Stimulated activated CD4-positive, alpha-beta T cell treated with anti-CD3 and anti-CD28 coated beads, Interleukin-15, amount 100 ng/mL, for 48 hours (primary cell): ENCODE measurements around the gene HAO1.

ENCODE experiments used
- DNase-seq, 2 donors: peaks; one replicate each; pipeline ENCODE4 v3.0.0-alpha.2; 2020; ENCODE audit warnings: low read depth in 2 of 2

HAO1 gene

GRCh38 chr20:7926767-7927166 lies 13.5 kb downstream of the HAO1 start:
- DNase-seq = no peak

- DNase-seq = no peak
Observed at GRCh38 chr20:7926323-7926722, 13.9 kb downstream of the HAO1 start.

- no peak for DNase-seq
Observed at GRCh38 chr20:7924692-7925091, 15.6 kb downstream of the HAO1 start.

GRCh38 chr20:7916648-7917047 lies 23.6 kb downstream of the HAO1 start:
- no peak for DNase-seq

DNA sequence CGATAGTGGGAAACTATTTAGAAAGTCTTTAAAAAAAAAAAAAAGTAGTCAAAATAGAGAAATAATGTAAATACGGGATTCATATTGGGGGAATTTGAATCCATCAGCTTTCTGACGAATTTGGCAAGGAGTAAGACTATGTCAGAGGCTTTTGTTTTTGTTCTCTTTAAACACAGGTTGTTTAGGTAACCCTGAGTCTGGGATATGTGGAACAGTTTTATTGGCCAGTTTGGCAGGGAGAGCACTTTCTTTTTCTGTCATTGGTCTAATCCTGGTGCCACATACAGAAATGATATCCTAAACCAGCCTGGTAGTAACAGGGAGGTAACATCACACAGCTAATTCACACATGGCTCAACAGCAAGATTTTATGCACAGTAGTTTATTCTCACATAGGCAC lies 27.7 kb downstream of the HAO1 start:
- DNase-seq = no peak

DNA sequence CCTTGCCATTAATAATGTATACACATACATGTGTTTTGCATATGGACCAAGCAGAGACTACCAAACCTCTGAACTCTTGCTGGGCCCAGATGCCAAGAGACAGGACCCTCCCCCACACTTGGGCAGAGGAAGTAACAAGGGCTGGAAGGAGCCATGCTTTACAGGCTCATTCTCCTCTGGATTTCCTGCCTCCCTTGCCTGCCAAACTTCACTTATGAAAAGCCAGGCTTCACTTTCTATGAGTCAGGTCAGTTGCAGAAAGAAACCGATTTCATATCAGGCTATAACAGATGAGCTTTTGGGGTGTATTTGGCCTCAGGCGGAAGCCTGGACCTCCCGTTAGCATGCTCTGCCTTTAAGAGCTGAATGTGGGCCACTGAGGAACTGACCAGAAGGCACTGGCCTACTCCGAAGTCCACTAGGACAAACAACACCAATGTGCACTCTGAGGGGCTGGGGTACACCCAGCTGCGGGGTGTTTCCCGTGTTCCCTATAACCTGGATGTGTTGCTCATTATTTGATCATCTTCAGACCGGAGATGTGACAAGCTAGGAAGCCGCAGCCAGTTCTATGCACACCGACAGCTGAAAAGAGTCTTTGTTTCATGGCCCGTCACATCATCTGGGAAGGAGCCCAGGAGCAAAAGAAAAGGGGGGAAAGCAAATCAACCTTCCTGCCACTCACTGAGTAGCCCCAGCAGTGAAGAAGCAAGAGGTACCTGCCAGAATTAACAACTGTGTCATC lies 28.5 kb downstream of the HAO1 start:
- no peak for DNase-seq

- no peak for DNase-seq
Observed at GRCh38 chr20:7908905-7909304, 31.4 kb downstream of the HAO1 start.

DNA sequence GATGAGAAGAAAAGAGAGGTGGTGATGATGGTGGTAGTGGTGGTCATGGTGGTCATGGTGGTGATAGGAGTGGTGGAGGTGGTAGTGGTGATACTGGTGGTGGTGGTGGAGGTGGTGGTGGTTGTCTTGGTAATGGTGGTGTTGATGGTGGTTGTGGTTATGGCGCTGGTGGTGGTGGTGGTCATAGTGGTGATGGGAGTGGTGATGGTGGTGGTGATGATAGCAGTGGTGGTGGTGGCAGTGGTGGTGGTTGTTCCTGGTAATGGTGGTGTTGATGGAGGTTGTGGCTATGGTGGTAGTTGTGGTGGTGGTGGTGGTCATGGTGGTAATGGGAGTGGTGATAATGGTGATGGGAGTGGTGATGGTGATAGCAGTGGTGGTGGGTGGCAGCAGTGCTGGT lies 36.8 kb downstream of the HAO1 start:
- DNase-seq = no peak

DNA sequence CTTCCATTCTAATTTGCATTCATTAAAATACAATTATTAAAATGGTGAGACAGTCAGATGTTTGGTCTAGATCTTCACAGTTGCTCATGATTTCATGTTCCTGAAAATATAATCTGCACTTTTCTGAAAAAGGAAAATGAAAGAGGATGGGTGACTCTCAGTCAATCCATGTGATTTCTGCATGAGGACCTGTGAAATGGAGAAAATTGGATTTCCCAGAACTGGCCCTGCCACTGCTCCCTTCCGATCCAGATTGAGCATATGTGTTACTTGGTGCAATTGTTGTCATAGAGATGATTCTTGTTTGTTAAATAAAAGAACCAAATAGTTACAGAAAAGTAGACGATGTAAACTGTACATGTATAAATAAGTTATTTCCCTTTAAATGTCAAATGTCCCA lies 37.4 kb downstream of the HAO1 start:
- DNase-seq = no peak

DNA sequence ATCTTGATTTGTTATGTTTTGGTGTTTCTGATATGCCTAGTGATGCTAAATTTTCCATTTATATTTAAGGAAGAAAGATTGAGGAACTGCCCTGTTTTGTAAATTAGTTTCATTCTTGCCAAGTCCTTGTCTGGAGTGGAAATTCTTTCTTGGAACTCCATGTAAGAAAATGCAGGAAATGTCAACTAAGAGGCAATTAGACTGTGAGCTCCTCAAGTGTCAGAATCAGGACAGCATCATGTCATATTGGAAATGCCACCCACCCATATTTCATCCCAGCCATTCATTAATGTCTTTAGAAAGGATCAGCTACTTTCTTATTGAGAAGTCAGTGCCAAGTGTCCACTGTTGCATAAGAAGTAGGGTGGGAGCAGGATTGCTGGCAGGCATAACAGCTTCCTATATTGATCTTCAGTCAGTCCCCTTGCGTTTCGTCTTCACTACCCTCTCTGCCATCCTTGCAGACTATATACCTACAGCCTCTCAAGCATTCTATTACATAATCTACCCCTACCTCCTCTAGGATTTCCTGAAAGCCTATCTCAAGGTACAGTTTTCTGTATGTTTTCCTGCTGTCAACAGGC lies 42.4 kb downstream of the HAO1 start:
- DNase-seq = no peak

DNA sequence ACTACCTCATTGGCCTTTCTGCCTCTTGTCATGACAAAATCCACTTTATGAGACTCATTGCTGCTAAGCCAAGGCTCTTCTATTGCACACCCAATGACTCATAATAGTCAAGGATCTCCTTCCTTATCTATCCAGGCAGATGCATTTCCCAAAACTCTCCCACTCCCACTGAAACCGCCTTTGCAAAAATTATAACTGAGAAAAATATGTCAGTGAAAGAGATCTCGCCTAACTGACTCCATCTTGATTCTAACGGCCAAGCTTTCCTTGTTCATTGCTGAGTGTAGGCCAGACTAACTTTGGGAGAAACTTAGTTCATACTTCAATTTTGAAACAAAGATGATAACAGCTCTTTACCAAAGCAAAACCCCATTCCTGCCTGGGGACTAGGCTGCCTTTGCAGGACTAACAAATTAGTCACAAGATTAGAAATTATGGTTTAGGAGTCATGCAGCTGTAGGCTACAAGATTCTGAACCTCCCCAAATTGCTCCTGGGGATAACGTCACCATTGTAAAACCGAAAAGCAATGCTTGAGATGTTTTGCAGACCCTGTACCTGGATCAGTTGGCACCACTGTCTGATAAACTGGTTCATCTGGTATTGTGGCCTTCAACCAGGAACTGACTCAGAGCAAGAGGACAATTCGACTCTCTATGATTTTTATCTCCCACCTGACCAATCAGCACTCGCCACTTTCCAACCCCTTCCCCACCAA lies 47.1 kb downstream of the HAO1 start:
- DNase-seq = no peak

DNA sequence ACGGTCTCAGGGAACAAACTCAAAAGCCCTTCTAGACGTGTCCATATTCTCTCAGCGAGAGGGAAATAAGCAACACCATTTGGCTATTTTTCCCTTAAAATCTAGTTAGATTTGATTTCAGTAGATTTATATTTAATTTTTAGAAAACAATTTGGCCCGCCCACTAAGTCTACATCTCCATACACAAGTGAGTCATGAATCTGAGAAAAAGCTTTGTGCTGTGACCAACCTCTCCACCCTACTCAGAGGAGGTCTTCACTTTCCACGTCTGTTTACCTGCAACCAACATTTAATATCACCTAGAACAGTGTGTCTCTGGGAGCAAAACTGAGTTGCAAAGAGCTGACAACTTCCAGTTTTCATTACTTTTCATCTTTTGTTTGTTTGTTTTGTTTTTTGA lies 48.6 kb downstream of the HAO1 start:
- no peak for DNase-seq

- DNase-seq = no peak
Observed at GRCh38 chr20:7889736-7890135, 50.5 kb downstream of the HAO1 start.

- no peak for DNase-seq
Observed at GRCh38 chr20:7883741-7884140, 56.5 kb downstream of the HAO1 start.

- no peak for DNase-seq
Observed at GRCh38 chr20:7883309-7883708, 56.9 kb downstream of the HAO1 start.

DNA sequence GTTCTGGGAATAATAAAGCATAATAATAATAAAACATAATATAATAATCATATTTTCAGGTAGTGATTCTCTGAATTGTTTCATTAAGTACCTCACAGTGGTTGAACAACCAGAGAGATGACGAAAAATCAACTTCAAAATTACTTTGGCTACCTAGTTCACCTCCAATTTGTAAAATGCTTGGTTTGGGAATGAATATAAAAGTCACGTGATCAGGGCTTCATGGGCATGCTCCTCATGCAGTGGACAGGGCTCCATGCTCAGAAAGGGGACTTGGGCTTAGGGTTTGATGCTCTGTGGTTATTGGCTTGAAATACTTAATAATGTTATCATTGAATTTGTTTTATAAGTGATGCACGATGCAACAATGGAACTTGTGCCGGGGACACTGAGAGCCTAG lies 58.2 kb downstream of the HAO1 start:
- no peak for DNase-seq

GRCh38 chr20:7881551-7881950 lies 58.7 kb downstream of the HAO1 start:
- no peak for DNase-seq

GRCh38 chr20:7879883-7880282 lies 60.4 kb downstream of the HAO1 start:
- no peak for DNase-seq

- no peak for DNase-seq
Observed at GRCh38 chr20:7868108-7868507, 72.2 kb downstream of the HAO1 start.

DNA sequence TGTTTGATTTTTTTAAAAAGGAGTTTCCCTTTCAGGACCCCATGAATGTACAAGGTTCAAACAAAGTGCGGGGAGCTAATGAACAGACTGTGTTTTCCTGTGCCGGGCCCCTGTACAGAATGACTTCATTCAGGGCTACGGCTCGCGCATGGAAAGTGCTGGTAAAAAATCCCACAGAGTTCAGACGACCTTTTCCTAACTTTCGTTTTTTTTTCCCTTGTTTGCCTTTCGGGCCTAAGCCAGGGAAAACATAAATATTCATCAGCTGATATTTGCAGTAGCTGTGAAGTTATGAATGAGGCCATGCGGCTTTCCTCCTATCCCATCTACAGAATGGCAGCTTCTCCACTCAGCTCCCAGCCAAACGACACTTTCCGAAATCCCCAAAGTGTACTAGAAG lies 74.0 kb downstream of the HAO1 start:
- DNase-seq = no peak

DNA sequence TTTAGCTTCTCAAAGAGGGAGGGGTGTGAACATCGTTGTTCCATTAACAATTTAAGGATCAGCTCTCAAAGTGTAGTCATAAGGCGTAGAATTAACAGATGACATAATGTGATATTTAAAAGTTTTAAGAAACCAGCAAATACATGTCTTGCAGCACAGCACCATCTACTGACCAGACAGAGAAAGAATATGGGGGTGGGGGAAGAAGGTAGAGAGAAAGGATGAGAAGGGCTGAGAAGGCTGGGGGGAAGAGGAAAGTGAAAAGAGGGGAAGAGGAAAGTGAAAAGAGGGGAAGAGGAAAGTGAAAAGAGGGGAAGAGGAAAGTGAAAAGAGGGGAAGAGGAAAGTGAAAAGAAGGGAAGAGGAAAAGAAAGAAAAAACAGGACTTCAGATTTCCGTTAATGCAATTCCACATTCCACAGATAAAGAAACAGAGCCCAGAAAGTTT lies 80.9 kb downstream of the HAO1 start:
- DNase-seq = no peak

DNA sequence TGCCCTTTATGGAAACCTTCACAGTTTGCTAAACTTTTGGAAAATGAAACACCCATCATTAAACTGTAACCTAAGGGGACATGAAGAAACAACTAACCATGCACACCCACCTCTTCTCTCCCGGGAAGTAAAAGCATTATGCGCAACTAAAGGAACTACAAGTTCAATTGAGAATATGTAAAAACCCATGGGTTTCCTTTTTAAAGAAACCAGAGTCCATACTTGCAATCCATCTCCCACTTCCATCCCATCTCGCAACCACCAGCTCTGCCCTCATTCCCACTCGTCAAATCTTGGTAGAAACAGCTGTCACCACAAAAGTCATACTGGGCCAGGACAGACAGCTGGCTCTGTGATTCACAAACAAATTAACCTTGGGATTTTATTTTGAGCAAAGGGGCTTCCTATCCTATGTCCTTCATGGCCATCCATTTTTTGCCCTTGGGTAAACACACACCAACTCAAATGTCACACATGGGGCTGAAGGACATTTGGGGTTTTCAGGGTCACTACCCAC lies 81.5 kb downstream of the HAO1 start:
- DNase-seq = no peak

DNA sequence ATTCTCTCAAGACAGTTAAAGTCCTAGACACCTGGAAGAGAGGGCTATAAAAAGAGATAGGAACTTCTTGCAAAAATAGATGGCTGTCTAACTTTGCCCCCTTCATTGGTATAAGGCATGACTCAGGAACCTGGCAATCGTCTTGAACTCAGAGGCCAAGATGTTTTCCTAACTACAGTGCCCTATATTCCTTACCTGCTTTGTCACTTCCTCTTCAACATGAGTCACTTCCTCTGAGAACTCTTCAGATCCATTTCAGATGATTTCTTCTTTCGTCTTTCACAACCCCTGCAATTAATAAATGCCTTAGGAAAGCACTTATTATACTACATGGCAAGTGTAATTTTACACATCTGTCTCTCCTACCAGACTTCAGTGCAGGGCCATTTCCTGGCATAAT lies 83.5 kb downstream of the HAO1 start:
- no peak for DNase-seq
